ENCODE results near the gene TAF9B.

TAF9B gene

GRCh38 chrX:78124307-78124706 lies 15.1 kb downstream of the TAF9B start:
- no peak for DNase-seq (ENCODE audit: low spot score)
- Histone ChIP-seq H3K27ac (no peak overlapping the region), H3K4me3 (no peak overlapping the region)
- TF ChIP-seq CTCF (IDR thresholded peaks at IDR 0.05) = no peak

GRCh38 chrX:78123190-78123589 lies 16.3 kb downstream of the TAF9B start:
- DNase-seq (ENCODE audit: low spot score) = no peak
- no peak overlapping the region for H3K27ac ChIP-seq
- H3K4me3 ChIP-seq = no peak overlapping the region
- TF ChIP-seq CTCF (IDR thresholded peaks at IDR 0.05) = no peak

- no peak overlapping the region for H3K27ac ChIP-seq
- H3K4me3 ChIP-seq = no peak overlapping the region
- TF ChIP-seq CTCF (IDR thresholded peaks at IDR 0.05) = no peak
- no peak for DNase-seq (ENCODE audit: low spot score)
These were observed 19.8 kb downstream of the TAF9B start for GRCh38 chrX:78119521-78120227.

- no peak for TF ChIP-seq CTCF (IDR thresholded peaks at IDR 0.05)
- no peak overlapping the region for H3K4me3 ChIP-seq
- DNase-seq (ENCODE audit: low spot score) = no peak
- H3K27ac ChIP-seq = no peak overlapping the region
These were observed 20.8 kb downstream of the TAF9B start for GRCh38 chrX:78118628-78119027.

- DNase-seq (ENCODE audit: low spot score) = no peak
- no peak for TF ChIP-seq CTCF (IDR thresholded peaks at IDR 0.05)
- Histone ChIP-seq H3K4me3 (no peak overlapping the region), H3K27ac (no peak overlapping the region)
These were observed 22.7 kb downstream of the TAF9B start for GRCh38 chrX:78116766-78117165.

- no peak for DNase-seq (ENCODE audit: low spot score)
- H3K4me3 ChIP-seq = no peak overlapping the region
- H3K27ac ChIP-seq = no peak overlapping the region
- no peak for TF ChIP-seq CTCF (IDR thresholded peaks at IDR 0.05)
These were observed 23.1 kb downstream of the TAF9B start for GRCh38 chrX:78116365-78116764.

GRCh38 chrX:78111140-78111931 lies 28.1 kb downstream of the TAF9B start:
- no peak for TF ChIP-seq CTCF (IDR thresholded peaks at IDR 0.05)
- Histone ChIP-seq H3K4me3 (no peak overlapping the region), H3K27ac (no peak overlapping the region)
- no peak for DNase-seq (ENCODE audit: low spot score)
